ENCODE results near the gene PTPRN2.
"Not testable (repeated sequence)": the region's sequence is repeated elsewhere in the genome, so short reads cannot be mapped to it uniquely, and the experiment has no call there.

Gene PTPRN2

GRCh38 chr7:158431941-158432347, 155.7 kb downstream of the PTPRN2 start:
- DNase-seq: no peak

GRCh38 chr7:158431055-158431940, 156.3 kb downstream of the PTPRN2 start:
- no peak for DNase-seq

GRCh38 chr7:158430308-158431034, 157.2 kb downstream of the PTPRN2 start:
- DNase-seq: no peak

GRCh38 chr7:158428837-158429753, 158.5 kb downstream of the PTPRN2 start:
- no peak for DNase-seq

- DNase-seq: no peak
Observed at GRCh38 chr7:158428131-158428836, 159.3 kb downstream of the PTPRN2 start.

- not testable (repeated sequence) for DNase-seq
Observed at GRCh38 chr7:158425676-158426075, 161.9 kb downstream of the PTPRN2 start.

GRCh38 chr7:158424531-158424930, 163.1 kb downstream of the PTPRN2 start:
- no peak for DNase-seq

GRCh38 chr7:158424011-158424410, 163.6 kb downstream of the PTPRN2 start:
- DNase-seq: no peak

- no peak for DNase-seq
Observed at GRCh38 chr7:158422887-158423560, 164.6 kb downstream of the PTPRN2 start.

GRCh38 chr7:158422196-158422886, 165.3 kb downstream of the PTPRN2 start:
- no peak for DNase-seq

- DNase-seq: no peak
Observed at GRCh38 chr7:158421361-158421760, 166.3 kb downstream of the PTPRN2 start.

- DNase-seq: no peak
Observed at GRCh38 chr7:158420591-158421340, 166.9 kb downstream of the PTPRN2 start.

GRCh38 chr7:158419238-158419785, 168.3 kb downstream of the PTPRN2 start:
- no peak for DNase-seq

GRCh38 chr7:158418395-158418794, 169.2 kb downstream of the PTPRN2 start:
- DNase-seq: not testable (repeated sequence)

GRCh38 chr7:158416283-158416933, 171.2 kb downstream of the PTPRN2 start:
- DNase-seq: no peak

- DNase-seq: no peak
Observed at GRCh38 chr7:158415316-158415715, 172.3 kb downstream of the PTPRN2 start.

- no peak for DNase-seq
Observed at GRCh38 chr7:158414486-158414961, 173.1 kb downstream of the PTPRN2 start.

GRCh38 chr7:158414002-158414401, 173.6 kb downstream of the PTPRN2 start:
- no peak for DNase-seq
